HCT116 (cell line): Measurements from ENCODE around the gene PNPLA8. TPM values are rescaled to one million over a fixed set of nuclear protein-coding genes. Genes with fewer than 3 reads are reported as not detected.

ENCODE experiments used
- ATAC-seq: fragments of 200-7000 bp; cut with Tn5 transposase; 2 replicates; pipeline ENCODE4 v1.9.1; 2020; ENCODE audit warnings: mild to moderate bottlenecking, moderate library complexity
- BruUV-seq: library from RNA; stranded (reverse); fragments of 400-500 nt; replicated peaks from 2 replicates; lab custom pipeline; 2021; lab: Mats Ljungman, UMichigan
- CTCF ChIA-PET: fragments of 300-600 bp; sonication (Branson Sonifier 250); formaldehyde crosslinking; loops from one replicate; lab custom pipeline; 2021; ENCODE audit warnings: antibody characterized with exemption; lab: Charles Lee
- POLR2A ChIA-PET: fragments of 300-600, 350-600 bp; sonication (Branson Sonifier 250); formaldehyde crosslinking; loops from one replicate; lab custom pipeline; 2021; ENCODE audit warnings: antibody characterized with exemption; lab: Charles Lee
- RAD21 ChIA-PET, 2 experiments: fragments of 300-600 bp; sonication (Branson Sonifier 250); formaldehyde crosslinking; loops; one replicate each; lab custom pipeline; 2023; ENCODE audit warnings: low total read pairs in 2 of 2; ENCODE audit not compliant: uncharacterized antibody in 2 of 2, unreplicated experiment in 2 of 2, low non-redundant PET in 1 of 2; lab: Charles Lee
- DNase-seq: peaks from one replicate; pipeline ENCODE4 v3.0.0-alpha.2; 2010; ENCODE audit warnings: low read depth, low spot score
- H2AFZ ChIP-seq: fragments of 200-600 bp; shearing (Covaris generic), sonication (generic); 2 replicates; pipeline ENCODE4 v1.6.1; 2017; ENCODE audit warnings: low read depth, mixed run types, mixed read lengths, antibody characterized with exemption, low read length; ENCODE audit not compliant: poor library complexity, severe bottlenecking
- H3K27ac ChIP-seq: 2 replicates; pipeline ENCODE4 v1.5.1; 2012; ENCODE audit warnings: low read depth, low read length
- H3K27me3 ChIP-seq: fragments of 200-600 bp; sonication (generic); 2 replicates; pipeline ENCODE4 v1.6.1; 2016; ENCODE audit warnings: mixed run types, low read length, mixed read lengths; ENCODE audit not compliant: insufficient read depth
- H3K36me3 ChIP-seq, 2 experiments: fragments of 200-500 bp in 1 of 2; fragments of 200-600 bp in 1 of 2; sonication (Bioruptor generic) in 1 of 2; sonication (generic) in 1 of 2; 2 replicates each; pipeline versions ENCODE4 v1.5.1 to v1.6.1; 2014 to 2016; ENCODE audit warnings: low read length in 2 of 2, inconsistent platforms in 1 of 2, mixed read lengths in 1 of 2, mixed run types in 1 of 2; ENCODE audit not compliant: insufficient read depth in 2 of 2, control insufficient read depth in 1 of 2
- H3K4me1 ChIP-seq, 2 experiments: fragments of 200-600 bp in 1 of 2; sonication (generic) in 1 of 2; 2 replicates each; pipeline versions ENCODE4 v1.5.1 to v1.6.1; 2012 to 2017; ENCODE audit warnings: low read length in 2 of 2, inconsistent platforms in 1 of 2, mild to moderate bottlenecking in 1 of 2, mixed read lengths in 1 of 2, mixed run types in 1 of 2, moderate library complexity in 1 of 2; ENCODE audit not compliant: insufficient read depth in 2 of 2, control insufficient read depth in 1 of 2
- H3K4me2 ChIP-seq: fragments of 200-600 bp; sonication (generic); 2 replicates; pipeline ENCODE4 v1.6.1; 2017; ENCODE audit warnings: mixed run types, low read length, mixed read lengths
- H3K4me3 ChIP-seq, 2 experiments: fragments of 200-600 bp in 1 of 2; sonication (generic) in 1 of 2; replicated peaks in 1 of 2; 2 replicates each; pipeline ENCODE4 v1.5.1; 2011 to 2016; ENCODE audit warnings: low read length in 2 of 2, control low read depth in 1 of 2, low read depth in 1 of 2, mild to moderate bottlenecking in 1 of 2, mixed read lengths in 1 of 2, mixed run types in 1 of 2
- H3K79me2 ChIP-seq: fragments of 200-600 bp; sonication (generic); 2 replicates; pipeline ENCODE4 v1.6.1; 2017; ENCODE audit warnings: mild to moderate bottlenecking, mixed run types, low read length, moderate library complexity, mixed read lengths; ENCODE audit not compliant: insufficient read depth
- H3K9ac ChIP-seq: fragments of 200-600 bp; sonication (generic); 2 replicates; pipeline ENCODE4 v1.6.1; 2016; ENCODE audit warnings: low read length, mixed read lengths
- H3K9me2 ChIP-seq: fragments of 200-600 bp; sonication (generic), shearing (Covaris generic); 2 replicates; pipeline ENCODE4 v1.6.1; 2017; ENCODE audit warnings: mixed run types, mild to moderate bottlenecking, moderate library complexity; ENCODE audit not compliant: insufficient read depth
- H3K9me3 ChIP-seq, 2 experiments: fragments of 200-500 bp in 1 of 2; fragments of 200-600 bp in 1 of 2; sonication (Bioruptor generic) in 1 of 2; sonication (generic) in 1 of 2; 2 replicates each; pipeline ENCODE4 v1.6.1; 2014 to 2017; ENCODE audit warnings: low read length in 2 of 2, mixed read lengths in 2 of 2, inconsistent platforms in 1 of 2, low read depth in 1 of 2, mild to moderate bottlenecking in 1 of 2, mixed run types in 1 of 2, moderate library complexity in 1 of 2; ENCODE audit not compliant: control insufficient read depth in 1 of 2, insufficient read depth in 1 of 2
- H4K20me1 ChIP-seq: fragments of 200-600 bp; sonication (generic), shearing (Covaris generic); 2 replicates; pipeline ENCODE4 v1.6.1; 2017; ENCODE audit warnings: mixed run types, mild to moderate bottlenecking, moderate library complexity; ENCODE audit not compliant: insufficient read depth
- CBX3 ChIP-seq: IDR thresholded peaks from 2 replicates; pipeline ENCODE4 v1.6.1; 2012; ENCODE audit warnings: low read depth
- CEBPB ChIP-seq: IDR thresholded peaks from 2 replicates; pipeline ENCODE4 v1.6.1; 2012; ENCODE audit warnings: low read depth
- CTCF ChIP-seq, 3 experiments: fragments of 200-600 bp in 1 of 3; sonication (generic) in 1 of 3; IDR thresholded peaks in 2 of 3; conservative IDR thresholded peaks in 1 of 3; 2 replicates each; pipeline ENCODE4 v1.5.1; 2012 to 2017; ENCODE audit warnings: low read depth in 2 of 3, low read length in 2 of 3, antibody characterized with exemption in 1 of 3, borderline replicate concordance in 1 of 3, control low read depth in 1 of 3, mild to moderate bottlenecking in 1 of 3, mixed read lengths in 1 of 3, mixed run types in 1 of 3, moderate library complexity in 1 of 3; ENCODE audit not compliant: insufficient read depth in 1 of 3
- EGR1 ChIP-seq: IDR thresholded peaks from 2 replicates; pipeline ENCODE4 v1.6.1; 2012; ENCODE audit warnings: low read depth
- EZH2 ChIP-seq: fragments of 200-600 bp; sonication (generic); IDR thresholded peaks from 2 replicates; pipeline ENCODE4 v1.6.1; 2017; ENCODE audit warnings: antibody characterized with exemption, mixed run types
- JUND ChIP-seq: IDR thresholded peaks from 2 replicates; pipeline ENCODE4 v1.6.1; 2012
- POLR2AphosphoS5 ChIP-seq: IDR thresholded peaks from 2 replicates; pipeline ENCODE4 v1.6.1; 2011; ENCODE audit warnings: mild to moderate bottlenecking, low read depth, low read length, moderate library complexity
- RAD21 ChIP-seq: IDR thresholded peaks from 2 replicates; pipeline ENCODE4 v1.6.1; 2012; ENCODE audit warnings: low read depth, mild to moderate bottlenecking
- SIN3A ChIP-seq: IDR thresholded peaks from 2 replicates; pipeline ENCODE4 v1.6.1; 2012; ENCODE audit warnings: low read depth
- SP1 ChIP-seq: IDR thresholded peaks from 2 replicates; pipeline ENCODE4 v1.6.1; 2012; ENCODE audit warnings: low read depth
- SRF ChIP-seq: IDR thresholded peaks from 2 replicates; pipeline ENCODE4 v1.6.1; 2012; ENCODE audit warnings: low read depth
- TCF7L2 ChIP-seq: IDR thresholded peaks from 2 replicates; pipeline ENCODE4 v1.7.0; 2011; ENCODE audit warnings: borderline replicate concordance, inconsistent platforms; ENCODE audit not compliant: insufficient read depth, insufficient read length; ENCODE audit errors: extremely low read depth
- ZFX ChIP-seq: fragments of 450-650 bp; IDR thresholded peaks from 2 replicates; pipeline ENCODE4 v1.6.1; 2017
- ZNF274 ChIP-seq: fragments of 200-500 bp; sonication (Bioruptor generic); IDR thresholded peaks from 2 replicates; pipeline ENCODE4 v1.6.1; 2014; ENCODE audit warnings: mild to moderate bottlenecking, low read depth, low read length, inconsistent platforms
- intact Hi-C: fragments of 100-400 bp; cut with micrococcal nuclease; formaldehyde crosslinking; loops from 2 replicates; pipeline ENCODE4 v1.10.0; 2022
- total RNA-seq: library from RNA; stranded (reverse); gene quantifications from one replicate; pipeline ENCODE4 v1.2.1, GENCODE V29; 2021; ENCODE audit not compliant: unreplicated experiment
- TF ChIP-seq, protein P1 (sequence below): IDR thresholded peaks from 2 replicates; pipeline ENCODE4 v1.6.1; 2012
- TF ChIP-seq, protein P2 (sequence below): IDR thresholded peaks from 2 replicates; pipeline ENCODE4 v1.6.1; 2012; ENCODE audit warnings: low read depth
- TF ChIP-seq, protein P3 (sequence below): IDR thresholded peaks from 2 replicates; pipeline ENCODE4 v1.6.1; 2012

Gene PNPLA8
- total RNA-seq, 1 experiment from 2014 or later = 12.9 TPM

GRCh38 chr7:108535744-108536143 lies 9.8 kb upstream of the PNPLA8 start:
- H3K4me2 ChIP-seq = no peak overlapping the region
- ATAC-seq (no peak), DNase-seq (no peak)
- no peaks in the 10 kb centered on the region for H3K9me3 ChIP-seq
- H2AFZ ChIP-seq = no peak overlapping the region
- H3K79me2 ChIP-seq = no peaks in the 10 kb centered on the region
- H3K9ac ChIP-seq = no peak overlapping the region
- POLR2A ChIA-PET = no interaction called here
- intact Hi-C loops = no loop called here
- no peaks in the 10 kb centered on the region for H3K27me3 ChIP-seq
- no peak overlapping the region for H3K4me3 ChIP-seq
- RAD21 ChIA-PET = no interaction called here
- no peaks in the 10 kb centered on the region for H3K4me1 ChIP-seq
- H4K20me1 ChIP-seq = no peaks in the 10 kb centered on the region
- no peak for TF ChIP-seq ZFX
- no peak for TF ChIP-seq SIN3A
- TF ChIP-seq RAD21 = no peak
- no peak for TF ChIP-seq POLR2AphosphoS5
- TF ChIP-seq, protein P1, sequence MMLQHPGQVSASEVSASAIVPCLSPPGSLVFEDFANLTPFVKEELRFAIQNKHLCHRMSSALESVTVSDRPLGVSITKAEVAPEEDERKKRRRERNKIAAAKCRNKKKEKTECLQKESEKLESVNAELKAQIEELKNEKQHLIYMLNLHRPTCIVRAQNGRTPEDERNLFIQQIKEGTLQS = no peak
- TF ChIP-seq TCF7L2 = no peak
- CTCF ChIA-PET = no interaction called here
- no peak overlapping the region for H3K27ac ChIP-seq
- no TSS peak for BruUV-seq
- no peaks in the 10 kb centered on the region for H3K9me2 ChIP-seq
- no peaks in the 10 kb centered on the region for H3K36me3 ChIP-seq

GRCh38 chr7:108535257-108535656 lies 9.3 kb upstream of the PNPLA8 start:
- DNase-seq (no peak), ATAC-seq (no peak)
- no peak overlapping the region for H3K4me2 ChIP-seq
- H3K9me3 ChIP-seq = no peaks in the 10 kb centered on the region
- no TSS peak for BruUV-seq
- no peaks in the 10 kb centered on the region for H3K9me2 ChIP-seq
- H3K27me3 ChIP-seq = no peaks in the 10 kb centered on the region
- H3K36me3 ChIP-seq = no peaks in the 10 kb centered on the region
- ChIA-PET CTCF (no interaction called here), POLR2A (no interaction called here), RAD21 (no interaction called here)
- no peak overlapping the region for H3K4me3 ChIP-seq
- H4K20me1 ChIP-seq = no peaks in the 10 kb centered on the region
- intact Hi-C loops = no loop called here
- H3K4me1 ChIP-seq = no peaks in the 10 kb centered on the region
- no peak overlapping the region for H3K27ac ChIP-seq
- no peaks in the 10 kb centered on the region for H3K79me2 ChIP-seq
- no peak overlapping the region for H3K9ac ChIP-seq
- H2AFZ ChIP-seq = no peak overlapping the region
- TF ChIP-seq TCF7L2 = no peak
- no peak for TF ChIP-seq EGR1
- TF ChIP-seq JUND = no peak
- no peak for TF ChIP-seq EZH2
- TF ChIP-seq POLR2AphosphoS5 = no peak
- no peak for TF ChIP-seq SIN3A
- TF ChIP-seq, protein P2, sequence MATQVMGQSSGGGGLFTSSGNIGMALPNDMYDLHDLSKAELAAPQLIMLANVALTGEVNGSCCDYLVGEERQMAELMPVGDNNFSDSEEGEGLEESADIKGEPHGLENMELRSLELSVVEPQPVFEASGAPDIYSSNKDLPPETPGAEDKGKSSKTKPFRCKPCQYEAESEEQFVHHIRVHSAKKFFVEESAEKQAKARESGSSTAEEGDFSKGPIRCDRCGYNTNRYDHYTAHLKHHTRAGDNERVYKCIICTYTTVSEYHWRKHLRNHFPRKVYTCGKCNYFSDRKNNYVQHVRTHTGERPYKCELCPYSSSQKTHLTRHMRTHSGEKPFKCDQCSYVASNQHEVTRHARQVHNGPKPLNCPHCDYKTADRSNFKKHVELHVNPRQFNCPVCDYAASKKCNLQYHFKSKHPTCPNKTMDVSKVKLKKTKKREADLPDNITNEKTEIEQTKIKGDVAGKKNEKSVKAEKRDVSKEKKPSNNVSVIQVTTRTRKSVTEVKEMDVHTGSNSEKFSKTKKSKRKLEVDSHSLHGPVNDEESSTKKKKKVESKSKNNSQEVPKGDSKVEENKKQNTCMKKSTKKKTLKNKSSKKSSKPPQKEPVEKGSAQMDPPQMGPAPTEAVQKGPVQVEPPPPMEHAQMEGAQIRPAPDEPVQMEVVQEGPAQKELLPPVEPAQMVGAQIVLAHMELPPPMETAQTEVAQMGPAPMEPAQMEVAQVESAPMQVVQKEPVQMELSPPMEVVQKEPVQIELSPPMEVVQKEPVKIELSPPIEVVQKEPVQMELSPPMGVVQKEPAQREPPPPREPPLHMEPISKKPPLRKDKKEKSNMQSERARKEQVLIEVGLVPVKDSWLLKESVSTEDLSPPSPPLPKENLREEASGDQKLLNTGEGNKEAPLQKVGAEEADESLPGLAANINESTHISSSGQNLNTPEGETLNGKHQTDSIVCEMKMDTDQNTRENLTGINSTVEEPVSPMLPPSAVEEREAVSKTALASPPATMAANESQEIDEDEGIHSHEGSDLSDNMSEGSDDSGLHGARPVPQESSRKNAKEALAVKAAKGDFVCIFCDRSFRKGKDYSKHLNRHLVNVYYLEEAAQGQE = no peak
- TF ChIP-seq, protein P3, sequence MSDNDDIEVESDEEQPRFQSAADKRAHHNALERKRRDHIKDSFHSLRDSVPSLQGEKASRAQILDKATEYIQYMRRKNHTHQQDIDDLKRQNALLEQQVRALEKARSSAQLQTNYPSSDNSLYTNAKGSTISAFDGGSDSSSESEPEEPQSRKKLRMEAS = no peak
- TF ChIP-seq CEBPB = no peak
- TF ChIP-seq CTCF (IDR thresholded peaks at IDR 0.05 in 2 of 3, conservative IDR thresholded peaks at IDR 0.05 in 1 of 3; ENCODE audit: borderline replicate concordance in 1 of 3, insufficient read depth in 1 of 3, low read depth in 2 of 3, low read length in 2 of 3) = no peak
- no peak for TF ChIP-seq SRF
- no peak for TF ChIP-seq CBX3
- no peak for TF ChIP-seq SP1
- no peak for TF ChIP-seq ZNF274
- no peak for TF ChIP-seq ZFX
